ENCODE measurements around the gene NAA80. TPM values are rescaled to one million over a fixed set of nuclear protein-coding genes. Genes with fewer than 3 reads are reported as not detected.

The NAA80 gene
- total RNA-seq, 1 donor from 2014 or later = 12.5 TPM

GRCh38 chr3:50325497-50326181 is 26.4 kb upstream of the NAA80 start:
- Histone ChIP-seq H3K4me3 (no peak overlapping the region), H3K4me1 (peaks cover 43% of the 10 kb centered on the region), H3K36me3 (peaks cover 30% of the 10 kb centered on the region), H3K9me3 (no peaks in the 10 kb centered on the region), H3K27ac (no peak overlapping the region), H3K27me3 (no peaks in the 10 kb centered on the region)
- DNase-seq = no peak
- intact Hi-C loops (cut with DNase I) = no loop called here
- no peak for ATAC-seq
- TF ChIP-seq CTCF (IDR thresholded peaks at IDR 0.05) = no peak

GRCh38 chr3:50325113-50325480 is 25.9 kb upstream of the NAA80 start:
- Histone ChIP-seq H3K4me1 (peaks cover 48% of the 10 kb centered on the region), H3K36me3 (peaks cover 24% of the 10 kb centered on the region), H3K27ac (peak overlapping the region; percentile 98), H3K9me3 (no peaks in the 10 kb centered on the region), H3K4me3 (no peak overlapping the region), H3K27me3 (no peaks in the 10 kb centered on the region)
- ATAC-seq (no peak), DNase-seq (no peak)
- TF ChIP-seq CTCF (IDR thresholded peaks at IDR 0.05) = no peak
- intact Hi-C loops (cut with DNase I) = no loop called here

- TF ChIP-seq CTCF (IDR thresholded peaks at IDR 0.05) = peak; percentile 90
- ATAC-seq (peak; percentile 17), DNase-seq (peak; percentile 86)
- H3K4me3 ChIP-seq = peak overlapping the region; percentile 2
- peaks cover 54% of the 10 kb centered on the region for H3K4me1 ChIP-seq
- peak overlapping the region; percentile 98 for H3K27ac ChIP-seq
- no peaks in the 10 kb centered on the region for H3K27me3 ChIP-seq
- no peaks in the 10 kb centered on the region for H3K9me3 ChIP-seq
- peaks cover 20% of the 10 kb centered on the region for H3K36me3 ChIP-seq
- intact Hi-C loops (cut with DNase I) = no loop called here
Observed at GRCh38 chr3:50324351-50325112, 25.3 kb upstream of the NAA80 start.

- peak; percentile 1 for ATAC-seq
- Histone ChIP-seq H3K27ac (peak overlapping the region; percentile 98), H3K4me1 (peaks cover 60% of the 10 kb centered on the region), H3K27me3 (no peaks in the 10 kb centered on the region), H3K36me3 (peaks cover 20% of the 10 kb centered on the region), H3K9me3 (no peaks in the 10 kb centered on the region), H3K4me3 (peak overlapping the region; percentile 11)
- TF ChIP-seq CTCF (IDR thresholded peaks at IDR 0.05) = no peak
- intact Hi-C loops (cut with DNase I) = no loop called here
- DNase-seq = peak; percentile 69
Observed at GRCh38 chr3:50323614-50324199, 24.5 kb upstream of the NAA80 start.

GRCh38 chr3:50323092-50323600 is 23.9 kb upstream of the NAA80 start:
- intact Hi-C loops (cut with DNase I) = no loop called here
- Histone ChIP-seq H3K9me3 (no peaks in the 10 kb centered on the region), H3K27me3 (no peaks in the 10 kb centered on the region), H3K36me3 (peaks cover 26% of the 10 kb centered on the region), H3K27ac (peak overlapping the region; percentile 98), H3K4me1 (peaks cover 60% of the 10 kb centered on the region), H3K4me3 (peak overlapping the region; percentile 66)
- ATAC-seq = no peak
- DNase-seq = no peak
- no peak for TF ChIP-seq CTCF (IDR thresholded peaks at IDR 0.05)

Data from upper lobe of right lung (tissue), 1 donor.